Measurements from ENCODE around the gene STK32B. TPM values are rescaled to one million over a fixed set of nuclear protein-coding genes. Genes with fewer than 3 reads are reported as not detected.

The STK32B gene
- polyA plus RNA-seq, 1 of the 3 experiments (the other 2 are of a cell fraction): 0.20 TPM

DNA sequence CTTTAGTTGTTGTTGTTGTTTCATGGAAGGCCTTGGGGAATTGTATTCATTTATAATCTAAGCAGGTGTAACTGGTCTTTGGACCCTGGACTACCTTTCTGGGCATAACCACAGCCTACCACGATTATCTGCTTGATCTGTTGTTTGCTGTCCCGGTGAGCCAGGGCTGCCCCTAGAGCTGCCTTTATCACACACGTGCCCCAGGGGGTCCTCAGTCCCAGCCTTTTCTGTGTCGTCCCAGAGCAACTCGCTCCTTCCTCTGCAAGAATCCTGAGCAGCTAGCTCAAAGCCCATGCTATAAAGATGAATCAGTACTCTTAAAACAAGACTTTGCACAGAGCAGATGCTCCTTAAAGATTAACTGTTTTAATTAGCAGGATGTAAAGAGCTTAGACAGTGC, 383.9 kb downstream of the STK32B start:
- WGBS (ENCODE audit: low lambda C conversion rate): 16% methylated on average over 5 of the region's 5 CpGs
- Histone ChIP-seq H3K4me3 (ENCODE audit: low read depth in 2 of 2, low read length in 1 of 2) (no peak overlapping the region), H3K79me2 (ENCODE audit: insufficient read depth) (no peaks in the 10 kb centered on the region), H3K9me2 (no peaks in the 10 kb centered on the region), H3K9me3 (no peaks in the 10 kb centered on the region), H3K27me3 (ENCODE audit: insufficient read depth) (no peaks in the 10 kb centered on the region), H3K4me2 (no peak overlapping the region), H3K4me1 (ENCODE audit: control insufficient read depth in 1 of 2, insufficient read depth in 2 of 2, low read depth in 1 of 2, low read length in 1 of 2) (no peaks in the 10 kb centered on the region), H3K9ac (no peak overlapping the region), H4K20me1 (ENCODE audit: insufficient read depth) (no peaks in the 10 kb centered on the region), H3K27ac (ENCODE audit: low read depth in 2 of 2, low read length in 1 of 2) (no peak overlapping the region), H3K36me3 (replicated peaks in 1 of 2; ENCODE audit: control insufficient read depth in 1 of 2, insufficient read depth in 2 of 2, low read length in 1 of 2) (no peaks in the 10 kb centered on the region), H2AFZ (ENCODE audit: low read depth) (no peak overlapping the region), H3F3A (replicated peaks; ENCODE audit: insufficient read depth) (no peaks in the 10 kb centered on the region)
- no peak for DNase-seq
- ChIA-PET CTCF (interaction anchor here (0.7 to 1.7 kb wide), 3 partner anchors 25 to 354 kb away, joined by 3 to 5 read pairs (median 4); no protein-coding TSS in a partner anchor), POLR2A (no interaction called here)
- TF ChIP-seq SIN3A (IDR thresholded peaks at IDR 0.05; ENCODE audit: borderline replicate concordance, low read depth, low read length) (no peak), JUND (IDR thresholded peaks at IDR 0.05) (no peak), CHD2 (IDR thresholded peaks at IDR 0.05; ENCODE audit: low read length, partially characterized antibody) (no peak)

DNA sequence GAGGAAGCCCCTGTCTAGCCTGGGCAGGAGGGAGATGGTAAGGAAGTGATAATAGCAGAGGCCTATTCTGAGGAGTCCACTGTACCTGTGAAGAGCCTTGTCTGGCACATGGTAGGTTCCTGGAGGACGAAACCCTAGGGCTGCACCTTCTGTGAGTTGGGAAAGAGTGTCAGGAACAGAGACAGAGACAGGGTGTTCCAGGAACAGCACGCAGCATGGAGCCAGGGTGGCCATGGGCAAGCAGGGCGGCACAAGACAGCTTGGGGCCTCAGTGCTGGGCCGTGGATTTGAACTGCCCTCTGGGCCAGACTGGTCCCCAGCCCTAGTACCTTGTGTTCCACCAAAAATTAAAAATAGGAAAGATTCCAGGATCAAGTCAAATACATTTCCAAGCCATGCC, 384.5 kb downstream of the STK32B start:
- Histone ChIP-seq H3F3A (replicated peaks; ENCODE audit: insufficient read depth) (no peaks in the 10 kb centered on the region), H3K9me3 (no peaks in the 10 kb centered on the region), H3K27me3 (ENCODE audit: insufficient read depth) (no peaks in the 10 kb centered on the region), H3K9me2 (no peaks in the 10 kb centered on the region), H3K79me2 (ENCODE audit: insufficient read depth) (no peaks in the 10 kb centered on the region), H3K4me1 (ENCODE audit: control insufficient read depth in 1 of 2, insufficient read depth in 2 of 2, low read depth in 1 of 2, low read length in 1 of 2) (no peaks in the 10 kb centered on the region), H3K4me3 (ENCODE audit: low read depth in 2 of 2, low read length in 1 of 2) (no peak overlapping the region), H3K36me3 (replicated peaks in 1 of 2; ENCODE audit: control insufficient read depth in 1 of 2, insufficient read depth in 2 of 2, low read length in 1 of 2) (no peaks in the 10 kb centered on the region), H3K9ac (no peak overlapping the region), H3K4me2 (no peak overlapping the region), H2AFZ (ENCODE audit: low read depth) (no peak overlapping the region), H4K20me1 (ENCODE audit: insufficient read depth) (no peaks in the 10 kb centered on the region), H3K27ac (ENCODE audit: low read depth in 2 of 2, low read length in 1 of 2) (no peak overlapping the region)
- WGBS (ENCODE audit: low lambda C conversion rate): 16% methylated on average over 4 of the region's 4 CpGs
- DNase-seq: no peak
- ChIA-PET CTCF (interaction anchor here (1.7 kb wide), 1 partner anchor 353 kb away, joined by 4 read pairs; no protein-coding TSS in a partner anchor), POLR2A (no interaction called here)
- TF ChIP-seq CHD2 (IDR thresholded peaks at IDR 0.05; ENCODE audit: low read length, partially characterized antibody) (no peak), YY1 (IDR thresholded peaks at IDR 0.05; ENCODE audit: low read depth) (no peak), GATA2 (CRISPR knock-in tag; IDR thresholded peaks at IDR 0.05) (no peak), SIN3A (IDR thresholded peaks at IDR 0.05; ENCODE audit: borderline replicate concordance, low read depth, low read length) (no peak), RAD21 (IDR thresholded peaks at IDR 0.05; ENCODE audit: low read length) (no peak), TAF1 (IDR thresholded peaks at IDR 0.05; ENCODE audit: borderline replicate concordance, low read depth, low read length) (no peak), FOXM1 (IDR thresholded peaks at IDR 0.05; ENCODE audit: low read depth) (no peak), ELF1 (IDR thresholded peaks at IDR 0.05) (no peak), TCF12 (IDR thresholded peaks at IDR 0.05) (no peak), NRF1 (IDR thresholded peaks at IDR 0.05; ENCODE audit: low read depth, low read length) (no peak), RFX5 (IDR thresholded peaks at IDR 0.05; ENCODE audit: low read length) (no peak), RCOR1 (IDR thresholded peaks at IDR 0.05; ENCODE audit: low read length) (no peak), FOXJ3 (CRISPR knock-in tag; IDR thresholded peaks at IDR 0.05) (no peak), MEF2A (IDR thresholded peaks at IDR 0.05; ENCODE audit: borderline replicate concordance, low read depth) (no peak), SMC3 (IDR thresholded peaks at IDR 0.05; ENCODE audit: low read depth, low read length) (no peak)
- TF ChIP-seq, protein P1, sequence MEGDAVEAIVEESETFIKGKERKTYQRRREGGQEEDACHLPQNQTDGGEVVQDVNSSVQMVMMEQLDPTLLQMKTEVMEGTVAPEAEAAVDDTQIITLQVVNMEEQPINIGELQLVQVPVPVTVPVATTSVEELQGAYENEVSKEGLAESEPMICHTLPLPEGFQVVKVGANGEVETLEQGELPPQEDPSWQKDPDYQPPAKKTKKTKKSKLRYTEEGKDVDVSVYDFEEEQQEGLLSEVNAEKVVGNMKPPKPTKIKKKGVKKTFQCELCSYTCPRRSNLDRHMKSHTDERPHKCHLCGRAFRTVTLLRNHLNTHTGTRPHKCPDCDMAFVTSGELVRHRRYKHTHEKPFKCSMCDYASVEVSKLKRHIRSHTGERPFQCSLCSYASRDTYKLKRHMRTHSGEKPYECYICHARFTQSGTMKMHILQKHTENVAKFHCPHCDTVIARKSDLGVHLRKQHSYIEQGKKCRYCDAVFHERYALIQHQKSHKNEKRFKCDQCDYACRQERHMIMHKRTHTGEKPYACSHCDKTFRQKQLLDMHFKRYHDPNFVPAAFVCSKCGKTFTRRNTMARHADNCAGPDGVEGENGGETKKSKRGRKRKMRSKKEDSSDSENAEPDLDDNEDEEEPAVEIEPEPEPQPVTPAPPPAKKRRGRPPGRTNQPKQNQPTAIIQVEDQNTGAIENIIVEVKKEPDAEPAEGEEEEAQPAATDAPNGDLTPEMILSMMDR (IDR thresholded peaks at IDR 0.05): no peak
- TF ChIP-seq, protein P2, sequence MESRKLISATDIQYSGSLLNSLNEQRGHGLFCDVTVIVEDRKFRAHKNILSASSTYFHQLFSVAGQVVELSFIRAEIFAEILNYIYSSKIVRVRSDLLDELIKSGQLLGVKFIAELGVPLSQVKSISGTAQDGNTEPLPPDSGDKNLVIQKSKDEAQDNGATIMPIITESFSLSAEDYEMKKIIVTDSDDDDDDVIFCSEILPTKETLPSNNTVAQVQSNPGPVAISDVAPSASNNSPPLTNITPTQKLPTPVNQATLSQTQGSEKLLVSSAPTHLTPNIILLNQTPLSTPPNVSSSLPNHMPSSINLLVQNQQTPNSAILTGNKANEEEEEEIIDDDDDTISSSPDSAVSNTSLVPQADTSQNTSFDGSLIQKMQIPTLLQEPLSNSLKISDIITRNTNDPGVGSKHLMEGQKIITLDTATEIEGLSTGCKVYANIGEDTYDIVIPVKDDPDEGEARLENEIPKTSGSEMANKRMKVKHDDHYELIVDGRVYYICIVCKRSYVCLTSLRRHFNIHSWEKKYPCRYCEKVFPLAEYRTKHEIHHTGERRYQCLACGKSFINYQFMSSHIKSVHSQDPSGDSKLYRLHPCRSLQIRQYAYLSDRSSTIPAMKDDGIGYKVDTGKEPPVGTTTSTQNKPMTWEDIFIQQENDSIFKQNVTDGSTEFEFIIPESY (IDR thresholded peaks at IDR 0.05; ENCODE audit: borderline replicate concordance, low read depth): no peak
- TF ChIP-seq, protein P3, sequence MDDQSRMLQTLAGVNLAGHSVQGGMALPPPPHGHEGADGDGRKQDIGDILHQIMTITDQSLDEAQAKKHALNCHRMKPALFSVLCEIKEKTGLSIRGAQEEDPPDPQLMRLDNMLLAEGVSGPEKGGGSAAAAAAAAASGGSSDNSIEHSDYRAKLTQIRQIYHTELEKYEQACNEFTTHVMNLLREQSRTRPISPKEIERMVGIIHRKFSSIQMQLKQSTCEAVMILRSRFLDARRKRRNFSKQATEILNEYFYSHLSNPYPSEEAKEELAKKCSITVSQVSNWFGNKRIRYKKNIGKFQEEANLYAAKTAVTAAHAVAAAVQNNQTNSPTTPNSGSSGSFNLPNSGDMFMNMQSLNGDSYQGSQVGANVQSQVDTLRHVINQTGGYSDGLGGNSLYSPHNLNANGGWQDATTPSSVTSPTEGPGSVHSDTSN (IDR thresholded peaks at IDR 0.05): no peak
- TF ChIP-seq, protein P4, sequence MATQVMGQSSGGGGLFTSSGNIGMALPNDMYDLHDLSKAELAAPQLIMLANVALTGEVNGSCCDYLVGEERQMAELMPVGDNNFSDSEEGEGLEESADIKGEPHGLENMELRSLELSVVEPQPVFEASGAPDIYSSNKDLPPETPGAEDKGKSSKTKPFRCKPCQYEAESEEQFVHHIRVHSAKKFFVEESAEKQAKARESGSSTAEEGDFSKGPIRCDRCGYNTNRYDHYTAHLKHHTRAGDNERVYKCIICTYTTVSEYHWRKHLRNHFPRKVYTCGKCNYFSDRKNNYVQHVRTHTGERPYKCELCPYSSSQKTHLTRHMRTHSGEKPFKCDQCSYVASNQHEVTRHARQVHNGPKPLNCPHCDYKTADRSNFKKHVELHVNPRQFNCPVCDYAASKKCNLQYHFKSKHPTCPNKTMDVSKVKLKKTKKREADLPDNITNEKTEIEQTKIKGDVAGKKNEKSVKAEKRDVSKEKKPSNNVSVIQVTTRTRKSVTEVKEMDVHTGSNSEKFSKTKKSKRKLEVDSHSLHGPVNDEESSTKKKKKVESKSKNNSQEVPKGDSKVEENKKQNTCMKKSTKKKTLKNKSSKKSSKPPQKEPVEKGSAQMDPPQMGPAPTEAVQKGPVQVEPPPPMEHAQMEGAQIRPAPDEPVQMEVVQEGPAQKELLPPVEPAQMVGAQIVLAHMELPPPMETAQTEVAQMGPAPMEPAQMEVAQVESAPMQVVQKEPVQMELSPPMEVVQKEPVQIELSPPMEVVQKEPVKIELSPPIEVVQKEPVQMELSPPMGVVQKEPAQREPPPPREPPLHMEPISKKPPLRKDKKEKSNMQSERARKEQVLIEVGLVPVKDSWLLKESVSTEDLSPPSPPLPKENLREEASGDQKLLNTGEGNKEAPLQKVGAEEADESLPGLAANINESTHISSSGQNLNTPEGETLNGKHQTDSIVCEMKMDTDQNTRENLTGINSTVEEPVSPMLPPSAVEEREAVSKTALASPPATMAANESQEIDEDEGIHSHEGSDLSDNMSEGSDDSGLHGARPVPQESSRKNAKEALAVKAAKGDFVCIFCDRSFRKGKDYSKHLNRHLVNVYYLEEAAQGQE (IDR thresholded peaks at IDR 0.05; ENCODE audit: low read depth, low read length): no peak

Data from SK-N-SH (cell line).